RWPE2 (cell line): Measurements from ENCODE around the gene AFG3L2.

Experiments
- ATAC-seq: fragments of 200-7000 bp; cut with Tn5 transposase; 3 replicates; pipeline ENCODE4 v1.9.1; 2021; ENCODE audit warnings: low read depth
- DNase-seq: peaks from one replicate; pipeline ENCODE4 v3.0.0-alpha.2; 2020; ENCODE audit warnings: low spot score
- H3K27ac ChIP-seq: fragments of 450-650 bp; 2 replicates; pipeline ENCODE4 v1.5.1; 2017; ENCODE audit warnings: mild to moderate bottlenecking; ENCODE audit not compliant: poor library complexity, severe bottlenecking
- H3K27me3 ChIP-seq: fragments of 250-450 bp; sonication (Bioruptor Pico); 2 replicates; pipeline ENCODE4 v1.5.1; 2021; ENCODE audit warnings: mild to moderate bottlenecking, moderate library complexity; ENCODE audit not compliant: insufficient read depth, poor library complexity, severe bottlenecking
- H3K36me3 ChIP-seq: fragments of 250-450 bp; sonication (Bioruptor Pico); 2 replicates; pipeline ENCODE4 v1.5.1; 2020; ENCODE audit warnings: low read depth, mild to moderate bottlenecking, moderate library complexity
- H3K4me1 ChIP-seq: fragments of 250-450 bp; sonication (Bioruptor Pico); 2 replicates; pipeline ENCODE4 v1.5.1; 2021; ENCODE audit warnings: mild to moderate bottlenecking, moderate library complexity; ENCODE audit not compliant: insufficient read depth, poor library complexity, severe bottlenecking
- H3K4me3 ChIP-seq: fragments of 250-450 bp; sonication (Bioruptor Pico); 2 replicates; pipeline ENCODE4 v1.5.1; 2021; ENCODE audit warnings: mild to moderate bottlenecking, moderate library complexity; ENCODE audit not compliant: severe bottlenecking
- H3K9me3 ChIP-seq: fragments of 250-450 bp; sonication (Bioruptor Pico); 2 replicates; pipeline ENCODE4 v1.5.1; 2021; ENCODE audit warnings: mild to moderate bottlenecking, moderate library complexity; ENCODE audit not compliant: severe bottlenecking
- TF ChIP-seq, protein P1 (sequence below): fragments of 450-650 bp; IDR thresholded peaks from one replicate; pipeline ENCODE4 v1.5.1; 2017; ENCODE audit warnings: mild to moderate bottlenecking, moderate library complexity; ENCODE audit not compliant: poor library complexity, severe bottlenecking

The AFG3L2 gene

DNA sequence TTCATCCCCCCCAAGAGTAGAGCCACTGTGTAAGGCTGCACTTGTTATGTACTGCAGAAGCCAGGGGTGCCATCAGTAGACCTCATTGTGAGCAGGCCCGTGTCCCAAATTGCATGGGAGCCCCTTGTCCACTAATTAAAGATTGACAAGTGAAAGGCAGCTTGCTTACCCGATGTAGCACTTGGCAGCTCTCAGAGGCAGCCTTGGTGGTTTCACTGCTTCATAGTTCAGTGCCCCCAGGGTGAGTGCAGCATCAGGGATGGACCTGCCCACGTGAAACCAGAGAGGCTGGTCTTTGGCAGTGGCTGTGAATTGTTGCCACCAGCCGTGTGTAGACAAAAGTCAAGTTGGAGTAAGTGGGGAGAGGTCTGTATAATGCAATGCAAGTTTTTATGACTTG is 55.7 kb downstream of the AFG3L2 start:
- Histone ChIP-seq H3K27ac (no peak overlapping the region), H3K9me3 (no peaks in the 10 kb centered on the region), H3K36me3 (peaks cover 95% of the 10 kb centered on the region), H3K4me3 (no peak overlapping the region), H3K4me1 (peaks cover 2% of the 10 kb centered on the region), H3K27me3 (no peaks in the 10 kb centered on the region)
- DNase-seq (no peak), ATAC-seq (no peak)
- TF ChIP-seq, protein P1, sequence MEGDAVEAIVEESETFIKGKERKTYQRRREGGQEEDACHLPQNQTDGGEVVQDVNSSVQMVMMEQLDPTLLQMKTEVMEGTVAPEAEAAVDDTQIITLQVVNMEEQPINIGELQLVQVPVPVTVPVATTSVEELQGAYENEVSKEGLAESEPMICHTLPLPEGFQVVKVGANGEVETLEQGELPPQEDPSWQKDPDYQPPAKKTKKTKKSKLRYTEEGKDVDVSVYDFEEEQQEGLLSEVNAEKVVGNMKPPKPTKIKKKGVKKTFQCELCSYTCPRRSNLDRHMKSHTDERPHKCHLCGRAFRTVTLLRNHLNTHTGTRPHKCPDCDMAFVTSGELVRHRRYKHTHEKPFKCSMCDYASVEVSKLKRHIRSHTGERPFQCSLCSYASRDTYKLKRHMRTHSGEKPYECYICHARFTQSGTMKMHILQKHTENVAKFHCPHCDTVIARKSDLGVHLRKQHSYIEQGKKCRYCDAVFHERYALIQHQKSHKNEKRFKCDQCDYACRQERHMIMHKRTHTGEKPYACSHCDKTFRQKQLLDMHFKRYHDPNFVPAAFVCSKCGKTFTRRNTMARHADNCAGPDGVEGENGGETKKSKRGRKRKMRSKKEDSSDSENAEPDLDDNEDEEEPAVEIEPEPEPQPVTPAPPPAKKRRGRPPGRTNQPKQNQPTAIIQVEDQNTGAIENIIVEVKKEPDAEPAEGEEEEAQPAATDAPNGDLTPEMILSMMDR: no peak

DNA sequence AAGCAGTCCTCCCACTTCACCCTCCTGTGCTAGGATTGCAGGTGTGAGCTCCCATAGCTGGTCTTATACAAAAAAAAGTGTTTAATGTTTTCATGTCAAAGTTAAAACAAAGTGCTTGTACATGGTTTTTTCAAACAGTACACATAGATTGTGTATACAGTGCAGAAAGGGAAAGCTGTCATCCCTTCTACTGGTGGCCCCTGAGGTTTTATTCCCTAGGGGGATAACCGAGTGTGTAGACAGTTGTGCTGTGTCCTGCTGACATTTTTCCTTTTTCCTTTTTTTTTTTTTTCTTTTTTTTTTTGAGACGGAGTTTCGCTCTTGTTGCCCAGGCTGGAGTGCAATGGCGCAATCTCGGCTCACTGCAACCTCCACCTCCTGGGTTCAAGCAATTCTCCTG is 58.2 kb downstream of the AFG3L2 start:
- ATAC-seq: no peak
- TF ChIP-seq, protein P1: no peak
- Histone ChIP-seq H3K9me3 (no peaks in the 10 kb centered on the region), H3K27me3 (no peaks in the 10 kb centered on the region), H3K27ac (no peak overlapping the region), H3K4me1 (peaks cover 6% of the 10 kb centered on the region), H3K4me3 (no peak overlapping the region), H3K36me3 (peaks cover 96% of the 10 kb centered on the region)
- DNase-seq: no peak

DNA sequence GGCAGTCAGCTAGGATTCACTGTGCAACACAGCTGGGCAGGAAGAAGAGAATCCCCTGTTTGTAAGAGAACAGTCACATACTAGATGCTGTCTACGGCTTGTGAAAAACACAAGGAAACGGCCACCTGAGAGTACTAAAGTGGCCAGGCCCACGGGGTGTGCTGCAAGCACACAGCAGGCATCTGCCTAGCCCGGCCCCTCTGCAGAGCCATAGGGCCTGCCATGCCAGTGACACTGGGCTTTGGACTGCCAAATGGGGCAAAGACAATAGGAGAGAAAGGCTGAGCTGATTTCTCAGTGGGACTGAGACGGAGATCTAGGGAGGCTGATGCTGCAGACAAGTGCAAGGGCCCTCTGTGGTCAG is 58.7 kb downstream of the AFG3L2 start:
- Histone ChIP-seq H3K4me1 (peaks cover 10% of the 10 kb centered on the region), H3K4me3 (no peak overlapping the region), H3K36me3 (peaks cover 98% of the 10 kb centered on the region), H3K27me3 (no peaks in the 10 kb centered on the region), H3K27ac (peak overlapping the region; percentile 4), H3K9me3 (no peaks in the 10 kb centered on the region)
- DNase-seq: no peak
- ATAC-seq: peak; percentile 22; the same call in 2 of the 3 replicates
- TF ChIP-seq, protein P1: no peak

DNA sequence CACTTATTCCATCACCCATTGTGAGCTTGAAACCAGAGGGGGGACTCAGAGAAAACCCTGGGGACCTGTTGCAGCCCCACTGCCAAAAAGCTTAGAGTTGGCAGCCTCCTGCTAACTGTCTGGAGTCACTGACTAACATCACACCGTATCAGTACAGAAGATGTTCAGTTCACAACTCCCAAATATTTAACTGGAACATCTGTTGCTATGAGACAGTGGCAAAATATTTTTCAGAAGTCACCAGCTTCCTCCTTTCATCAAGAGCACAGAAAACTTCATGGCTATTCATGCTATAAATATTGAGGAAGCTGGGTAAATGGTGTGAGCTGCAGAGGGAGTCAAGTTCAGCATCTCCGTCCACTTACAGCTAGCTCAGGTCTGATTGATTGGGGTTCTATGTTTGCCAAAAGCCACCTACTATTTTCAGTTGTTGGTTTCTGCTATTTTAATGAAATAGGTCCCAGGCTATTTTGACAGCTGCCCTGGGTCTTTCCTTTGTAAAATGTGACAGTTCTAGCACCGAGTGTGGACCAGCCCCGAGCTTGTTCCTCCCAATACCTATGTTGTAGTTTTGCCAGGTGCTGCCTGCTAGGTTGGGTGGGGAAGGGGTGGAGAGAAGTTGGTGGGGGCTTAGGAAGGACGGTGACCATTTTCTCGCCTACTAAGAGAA is 59.2 kb downstream of the AFG3L2 start:
- ATAC-seq: 0 out of 3 replicates have a peak, but pooled peaks have one; percentile 3

DNA sequence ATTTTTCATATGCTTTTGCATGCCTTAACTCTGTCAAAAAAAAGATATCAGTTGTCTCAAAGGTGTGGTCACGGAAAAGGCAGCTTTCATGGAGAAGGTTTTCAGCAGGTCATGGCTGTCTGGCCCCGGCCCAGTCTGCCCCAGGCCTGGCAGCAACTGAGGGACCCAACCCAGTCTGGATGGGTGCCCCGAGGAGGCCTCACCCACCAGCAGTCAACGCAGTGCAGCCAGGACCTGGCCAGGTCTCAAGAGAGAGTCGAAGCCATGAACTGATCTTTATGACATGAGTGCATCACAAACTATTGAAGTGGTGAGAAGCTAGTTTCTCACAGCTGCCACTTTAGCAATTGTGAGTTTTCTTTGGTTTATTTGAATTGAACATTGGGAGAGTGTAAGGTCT is 61.1 kb downstream of the AFG3L2 start:
- TF ChIP-seq, protein P1: no peak
- Histone ChIP-seq H3K27ac (no peak overlapping the region), H3K4me3 (no peak overlapping the region), H3K4me1 (peaks cover 13% of the 10 kb centered on the region), H3K9me3 (peaks cover 10% of the 10 kb centered on the region), H3K36me3 (peaks cover 98% of the 10 kb centered on the region), H3K27me3 (no peaks in the 10 kb centered on the region)
- peak; percentile 24; the same call in 2 of the 3 replicates for ATAC-seq
- DNase-seq: no peak

More for the DNA sequence above, 59.2 kb downstream of the AFG3L2 start:
- Histone ChIP-seq H3K27me3 (no peaks in the 10 kb centered on the region), H3K27ac (peak overlapping the region; percentile 4), H3K36me3 (peaks cover 98% of the 10 kb centered on the region), H3K4me3 (no peak overlapping the region), H3K9me3 (no peaks in the 10 kb centered on the region), H3K4me1 (peaks cover 13% of the 10 kb centered on the region)
- DNase-seq: no peak
- TF ChIP-seq, protein P1: no peak
